Gastroesophageal sphincter (tissue), 4 donors: ENCODE measurements around the gene ZNRD2. TPM values are rescaled to one million over a fixed set of nuclear protein-coding genes. Genes with fewer than 3 reads are reported as not detected.

Experiments
- ATAC-seq: fragments of 150-250 bp; one replicate; pipeline ENCODE4 v1.9.1; 2016; ENCODE audit warnings: mild to moderate bottlenecking, moderate library complexity
- H3K27ac ChIP-seq, 4 donors: fragments of 200-600 bp; sonication (generic) in 3 of 4; 1 replicate in 3 of 4; 2 replicates in 1 of 4; pipeline ENCODE4 v1.5.1; 2016 to 2019
- H3K27me3 ChIP-seq: fragments of 200-600 bp; sonication (generic); one replicate; pipeline ENCODE4 v1.5.1; 2019
- H3K36me3 ChIP-seq, 2 donors: fragments of 200-600 bp; sonication (generic); one replicate each; pipeline ENCODE4 v1.5.1; 2019; ENCODE audit warnings: control low read depth in 1 of 2
- H3K4me1 ChIP-seq, 3 donors: fragments of 200-600 bp; sonication (generic); 1 replicate in 2 of 3; 2 replicates in 1 of 3; pipeline ENCODE4 v1.5.1; 2016 to 2019; ENCODE audit warnings: control low read depth in 2 of 3
- H3K4me3 ChIP-seq, 2 donors: fragments of 200-600 bp; sonication (generic); one replicate each; pipeline ENCODE4 v1.5.1; 2019; ENCODE audit warnings: mild to moderate bottlenecking in 1 of 2, moderate library complexity in 1 of 2
- H3K9me3 ChIP-seq, 3 donors: fragments of 200-600 bp; sonication (generic); one replicate each; pipeline ENCODE4 v1.5.1; 2017 to 2019; ENCODE audit warnings: control low read depth in 2 of 3
- CTCF ChIP-seq, 4 experiments: fragments of 200-600 bp in 2 of 4; fragments of 450-650 bp in 2 of 4; sonication (generic) in 1 of 4; IDR thresholded peaks; one replicate each; pipeline ENCODE4 v1.5.1; 2017 to 2019; ENCODE audit warnings: antibody characterized with exemption in 4 of 4, mild to moderate bottlenecking in 2 of 4, moderate library complexity in 2 of 4
- EP300 ChIP-seq: sonication (generic); formaldehyde crosslinking; IDR thresholded peaks from one replicate; pipeline ENCODE4 v1.6.1; 2017; ENCODE audit warnings: antibody characterized with exemption, mild to moderate bottlenecking
- POLR2A ChIP-seq, 2 donors: fragments of 450-650 bp; IDR thresholded peaks; one replicate each; pipeline ENCODE4 v1.6.1; 2017; ENCODE audit warnings: antibody characterized with exemption in 2 of 2, mild to moderate bottlenecking in 2 of 2, moderate library complexity in 1 of 2
- POLR2AphosphoS5 ChIP-seq: sonication (generic); formaldehyde crosslinking; IDR thresholded peaks from one replicate; pipeline ENCODE4 v1.6.1; 2017; ENCODE audit warnings: antibody characterized with exemption
- WGBS, 2 donors: methylation state at CpG; one replicate each; pipeline ENCODE4 v1.1.5; 2018; ENCODE audit warnings: low coverage in 1 of 2; 5-methylcytosine and 5-hydroxymethylcytosine counted together
- total RNA-seq, 4 donors: library from RNA; depleted of rRNA; stranded (reverse); fragments of >200 nt; gene quantifications; one replicate each; pipeline ENCODE4 v1.1.0, GENCODE V29; 2016

The ZNRD2 gene
- total RNA-seq, 4 donors from 2014 or later, result 38.4 to 73.5 (median 43.5) TPM

- Histone ChIP-seq H3K4me3 (no peak overlapping the region), H3K27ac (no peak overlapping the region), H3K27me3 (no peaks in the 10 kb centered on the region), H3K9me3 (no peaks in the 10 kb centered on the region), H3K4me1 (peaks cover 0 to 45% (median 7%) of the 10 kb centered on the region in 3 donors), H3K36me3 (peaks cover 0 to 98% of the 10 kb centered on the region in 2 donors)
- ATAC-seq, result no peak
- no peak for TF ChIP-seq CTCF (IDR thresholded peaks at IDR 0.05)
- WGBS, 2 donors, result 85 to 100% methylated on average over 1 to 3 of the region's 3 CpGs
Observed at GRCh38 chr11:65549096-65549495, 21.2 kb upstream of the ZNRD2 start.

GRCh38 chr11:65551572-65552387 is 18.5 kb upstream of the ZNRD2 start:
- Histone ChIP-seq H3K9me3 (no peaks in the 10 kb centered on the region), H3K4me1 (peaks cover 0 to 64% (median 32%) of the 10 kb centered on the region in 3 donors), H3K4me3 (no peak overlapping the region), H3K27ac (no peak overlapping the region), H3K36me3 (peaks cover 0 to 72% of the 10 kb centered on the region in 2 donors), H3K27me3 (no peaks in the 10 kb centered on the region)
- TF ChIP-seq CTCF (IDR thresholded peaks at IDR 0.05), result peak in 2 of 4 experiments; percentile 37 to 48
- TF ChIP-seq EP300, result no peak
- no peak for TF ChIP-seq POLR2A (IDR thresholded peaks at IDR 0.05)
- no peak for TF ChIP-seq POLR2AphosphoS5
- 59 to 68% methylated on average over 3 to 10 of the region's 17 CpGs for WGBS, 2 donors
- ATAC-seq, result peak; percentile 19

GRCh38 chr11:65552388-65552951 is 17.8 kb upstream of the ZNRD2 start:
- no peaks in the 10 kb centered on the region for H3K27me3 ChIP-seq
- H3K4me1 ChIP-seq, result peaks cover 0 to 64% (median 32%) of the 10 kb centered on the region in 3 donors
- H3K9me3 ChIP-seq, result no peaks in the 10 kb centered on the region
- no peak for ATAC-seq
- WGBS, 2 donors, result 33 to 83% methylated on average over 1 to 3 of the region's 9 CpGs
- H3K36me3 ChIP-seq, result peaks cover 0 to 65% of the 10 kb centered on the region in 2 donors
- H3K27ac ChIP-seq, result no peak overlapping the region
- H3K4me3 ChIP-seq, result no peak overlapping the region
- no peak for TF ChIP-seq CTCF (IDR thresholded peaks at IDR 0.05)
- no peak for TF ChIP-seq POLR2A (IDR thresholded peaks at IDR 0.05)
- no peak for TF ChIP-seq POLR2AphosphoS5
- no peak for TF ChIP-seq EP300

- H3K36me3 ChIP-seq, result peaks cover 0 to 55% of the 10 kb centered on the region in 2 donors
- H3K27me3 ChIP-seq, result no peaks in the 10 kb centered on the region
- peak overlapping the region in 2 of 4 donors; percentile 3 to 97 for H3K27ac ChIP-seq
- H3K9me3 ChIP-seq, result no peaks in the 10 kb centered on the region
- no peak for ATAC-seq
- H3K4me3 ChIP-seq, result no peak overlapping the region
- no CpG with 5 or more reads among the region's 37 CpGs for whole genome bisulfite sequencing, 2 donors
- H3K4me1 ChIP-seq, result peaks cover 0 to 61% (median 33%) of the 10 kb centered on the region in 3 donors
- no peak for TF ChIP-seq CTCF (IDR thresholded peaks at IDR 0.05)
- no peak for TF ChIP-seq POLR2AphosphoS5
Observed at GRCh38 chr11:65553301-65554001, 16.8 kb upstream of the ZNRD2 start.
